GM12878 (cell line): Measurements from ENCODE around the gene PRSS12. TPM values are rescaled to one million over a fixed set of nuclear protein-coding genes. Genes with fewer than 3 reads are reported as not detected.

Experiments
- ATAC-seq: fragments of 200-7000 bp; cut with Tn5 transposase; 3 replicates; pipeline ENCODE4 v1.9.1; 2020; ENCODE audit warnings: mild to moderate bottlenecking, moderate library complexity
- BruUV-seq: library from RNA; stranded (reverse); fragments of 400-500 nt; replicated peaks from 2 replicates; lab custom pipeline; 2021; lab: Mats Ljungman, UMichigan
- CTCF ChIA-PET: fragments of 300-600 bp; sonication (Branson Sonifier 250); formaldehyde crosslinking; extraction: SDS; loops from one replicate; lab custom pipeline; 2021; ENCODE audit warnings: inconsistent platforms; lab: Yijun Ruan, JAX
- POLR2A ChIA-PET: fragments of 350-600 bp; formaldehyde crosslinking; extraction: SDS; loops from one replicate; lab custom pipeline; 2021; ENCODE audit warnings: inconsistent platforms; lab: Charles Lee
- RAD21 ChIA-PET: fragments of 300-600 bp; sonication (Branson Sonifier 250); formaldehyde crosslinking; loops from one replicate; lab custom pipeline; 2023; ENCODE audit warnings: antibody characterized with exemption; ENCODE audit not compliant: unreplicated experiment; lab: Charles Lee
- SMC1A ChIA-PET: fragments of 300-600 bp; sonication (Branson Sonifier 250); formaldehyde crosslinking; loops from one replicate; lab custom pipeline; 2023; ENCODE audit not compliant: unreplicated experiment, uncharacterized antibody; lab: Charles Lee
- DNase-seq: peaks from one replicate; pipeline ENCODE4 v3.0.0-alpha.2; 2011; ENCODE audit warnings: low read depth, low spot score
- FAIRE-seq: peaks from 3 replicates; lab custom pipeline; 2011; peaks lifted over from hg19 to GRCh38; lab: Jason Lieb, UNC
- H2AFZ ChIP-seq: 2 replicates; pipeline ENCODE4 v1.6.0; 2011; ENCODE audit warnings: low read depth, low read length, control low read depth; ENCODE audit not compliant: control insufficient read depth
- H3K27ac ChIP-seq: 2 replicates; pipeline ENCODE4 v1.5.1; 2011; ENCODE audit warnings: control low read depth; ENCODE audit not compliant: control insufficient read depth, insufficient read depth
- H3K27me3 ChIP-seq, 2 experiments: replicated peaks in 1 of 2; 2 replicates each; pipeline versions ENCODE4 v1.6.0 to v1.6.1; 2011; ENCODE audit warnings: low read length in 1 of 2; ENCODE audit not compliant: control insufficient read depth in 2 of 2, insufficient read depth in 2 of 2
- H3K36me3 ChIP-seq, 2 experiments: 2 replicates each; pipeline ENCODE4 v1.5.1; 2011; ENCODE audit warnings: low read length in 1 of 2; ENCODE audit not compliant: control insufficient read depth in 2 of 2, insufficient read depth in 2 of 2
- H3K4me1 ChIP-seq: 2 replicates; pipeline ENCODE4 v1.6.1; 2011; ENCODE audit warnings: mild to moderate bottlenecking, low read length, moderate library complexity, mixed read lengths; ENCODE audit not compliant: control insufficient read depth, insufficient read depth
- H3K4me2 ChIP-seq: 2 replicates; pipeline ENCODE4 v1.6.0; 2011; ENCODE audit warnings: control low read depth; ENCODE audit not compliant: control insufficient read depth, insufficient read depth
- H3K4me3 ChIP-seq: fragments of 200-600 bp; sonication (generic); 2 replicates; pipeline ENCODE4 v1.5.1; 2016
- H3K79me2 ChIP-seq: 2 replicates; pipeline ENCODE4 v1.6.0; 2011; ENCODE audit warnings: low read length; ENCODE audit not compliant: control insufficient read depth, insufficient read depth
- H3K9ac ChIP-seq: 2 replicates; pipeline ENCODE4 v1.8.0; 2011; ENCODE audit warnings: low read length, control low read depth, mixed read lengths; ENCODE audit not compliant: control insufficient read depth, insufficient read depth
- H3K9me3 ChIP-seq: replicated peaks from 3 replicates; pipeline ENCODE4 v1.5.1; 2011; ENCODE audit warnings: mild to moderate bottlenecking, low read length; ENCODE audit not compliant: control insufficient read depth, insufficient read depth
- H4K20me1 ChIP-seq: 2 replicates; pipeline ENCODE4 v1.6.0; 2011; ENCODE audit not compliant: control insufficient read depth, insufficient read depth
- EGR1 ChIP-seq, 2 experiments: IDR thresholded peaks; 1 replicate in 1 of 2; 2 replicates in 1 of 2; pipeline ENCODE4 v1.6.1; 2011 to 2012; ENCODE audit warnings: low read depth in 2 of 2, low read length in 2 of 2, borderline replicate concordance in 1 of 2, mild to moderate bottlenecking in 1 of 2, moderate library complexity in 1 of 2
- GABPA ChIP-seq: IDR thresholded peaks from 2 replicates; pipeline ENCODE4 v1.6.1; 2014; ENCODE audit warnings: antibody characterized with exemption, low read depth, mild to moderate bottlenecking, inconsistent platforms
- NFXL1 ChIP-seq: fragments of 450-650 bp; IDR thresholded peaks from 2 replicates; pipeline ENCODE4 v1.6.1; 2017; ENCODE audit warnings: antibody characterized with exemption, mild to moderate bottlenecking, borderline replicate concordance
- RAD21 ChIP-seq: IDR thresholded peaks from 2 replicates; pipeline ENCODE4 v1.6.1; 2011; ENCODE audit warnings: mild to moderate bottlenecking, low read depth, low read length, moderate library complexity; ENCODE audit not compliant: insufficient read depth
- RB1 ChIP-seq: fragments of 450-650 bp; formaldehyde crosslinking; IDR thresholded peaks from 2 replicates; pipeline ENCODE4 v1.6.1; 2017; ENCODE audit warnings: mild to moderate bottlenecking, borderline replicate concordance
- RELA ChIP-seq: fragments of 450-650 bp; IDR thresholded peaks from 2 replicates; pipeline ENCODE4 v1.8.0; 2014; ENCODE audit warnings: borderline replicate concordance; ENCODE audit not compliant: partially characterized antibody
- WGBS: methylation state at CpG from one replicate; pipeline ENCODE4 v1.1.6; 2016; ENCODE audit warnings: low lambda C conversion rate; ENCODE audit not compliant: insufficient replicate concordance, insufficient coverage; ENCODE audit errors: missing lambda C conversion rate; 5-methylcytosine and 5-hydroxymethylcytosine counted together
- in situ Hi-C: fragments of 300-500 bp; cut with MboI; formaldehyde crosslinking; loops from 9 replicates; pipeline ENCODE4 v1.14.3; 2018; ENCODE audit warnings: mixed read lengths
- intact Hi-C: fragments of 100-400 bp; cut with micrococcal nuclease; formaldehyde crosslinking; loops from one replicate; pipeline ENCODE4 v1.14.2; 2022; ENCODE audit not compliant: unreplicated experiment
- polyA plus RNA-seq, 11 experiments: library from polyadenylated mRNA; depleted of rRNA in 4 of 11; unstranded in 6 of 11; stranded (reverse) in 5 of 11; fragments of >200 nt; fragmentation: Nextera tagmentation in 4 of 11; fragmentation: Illumina TruSeq in 1 of 11; extraction: Ambion mirVana in 4 of 11; extraction: Trizol in 1 of 11; gene quantifications; 1 replicate in 1 of 11; 2 replicates in 10 of 11; pipeline versions ENCODE4 v1.2.1 to v1.2.3, GENCODE V29; 2011 to 2016; ENCODE audit warnings: inconsistent platforms in 2 of 11, missing spikeins in 2 of 11, low read depth in 1 of 11
- total RNA-seq, 4 experiments: library from RNA; depleted of rRNA in 3 of 4; stranded (reverse); fragments of >200 nt in 3 of 4; fragmentation: Illumina TruSeq in 1 of 4; extraction: Trizol in 1 of 4; gene quantifications; 2 replicates each; pipeline versions ENCODE4 v1.2.1 to v1.2.3, GENCODE V29; 2013 to 2021
- TF ChIP-seq, protein P1 (sequence below): fragments of 450-650 bp; IDR thresholded peaks from 2 replicates; pipeline ENCODE4 v1.6.1; 2017; ENCODE audit warnings: mild to moderate bottlenecking, low read depth, inconsistent platforms; ENCODE audit not compliant: poor library complexity, severe bottlenecking
- TF ChIP-seq, protein P2 (sequence below): fragments of 450-650 bp; formaldehyde crosslinking; IDR thresholded peaks from 2 replicates; pipeline ENCODE4 v1.4.0; 2022; ENCODE audit warnings: mild to moderate bottlenecking, moderate library complexity
- TF ChIP-seq, protein P3 (sequence below): fragments of 450-650 bp; IDR thresholded peaks from 2 replicates; pipeline ENCODE4 v1.6.1; 2018; ENCODE audit warnings: mild to moderate bottlenecking, low read depth, moderate library complexity; ENCODE audit not compliant: partially characterized antibody

PRSS12 gene
- total and polyA plus RNA-seq, 10 of the 15 experiments (the other 5 are each of a cell fraction or from before 2014, with no cell fraction given) = 0.04 to 0.34 (median 0.11) TPM; not detected in 2

DNA sequence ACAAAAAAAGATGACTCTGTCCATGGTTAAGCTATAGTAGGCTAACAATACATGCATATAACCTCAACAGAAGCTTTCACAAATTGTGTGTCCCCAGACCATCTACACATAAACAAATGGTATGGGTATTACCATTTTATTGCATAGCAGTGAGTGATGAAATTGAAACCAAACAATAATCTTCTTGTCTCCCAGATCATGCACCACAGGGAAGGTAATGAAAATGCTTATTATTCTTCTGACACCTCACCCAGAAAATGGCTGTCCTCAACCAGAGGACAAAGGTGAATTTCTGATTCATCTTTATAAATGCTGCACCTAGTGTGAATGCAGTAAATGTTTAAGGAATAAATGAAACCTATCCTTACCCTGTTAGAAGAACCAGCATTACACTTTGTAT, 8.0 kb downstream of the PRSS12 start (continued):
- TF ChIP-seq EGR1 (IDR thresholded peaks at IDR 0.05; ENCODE audit: borderline replicate concordance in 1 of 2, low read depth in 2 of 2, low read length in 2 of 2) = no peak
- TF ChIP-seq, protein P1, sequence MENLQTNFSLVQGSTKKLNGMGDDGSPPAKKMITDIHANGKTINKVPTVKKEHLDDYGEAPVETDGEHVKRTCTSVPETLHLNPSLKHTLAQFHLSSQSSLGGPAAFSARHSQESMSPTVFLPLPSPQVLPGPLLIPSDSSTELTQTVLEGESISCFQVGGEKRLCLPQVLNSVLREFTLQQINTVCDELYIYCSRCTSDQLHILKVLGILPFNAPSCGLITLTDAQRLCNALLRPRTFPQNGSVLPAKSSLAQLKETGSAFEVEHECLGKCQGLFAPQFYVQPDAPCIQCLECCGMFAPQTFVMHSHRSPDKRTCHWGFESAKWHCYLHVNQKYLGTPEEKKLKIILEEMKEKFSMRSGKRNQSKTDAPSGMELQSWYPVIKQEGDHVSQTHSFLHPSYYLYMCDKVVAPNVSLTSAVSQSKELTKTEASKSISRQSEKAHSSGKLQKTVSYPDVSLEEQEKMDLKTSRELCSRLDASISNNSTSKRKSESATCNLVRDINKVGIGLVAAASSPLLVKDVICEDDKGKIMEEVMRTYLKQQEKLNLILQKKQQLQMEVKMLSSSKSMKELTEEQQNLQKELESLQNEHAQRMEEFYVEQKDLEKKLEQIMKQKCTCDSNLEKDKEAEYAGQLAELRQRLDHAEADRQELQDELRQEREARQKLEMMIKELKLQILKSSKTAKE = no peak
- TF ChIP-seq, protein P2, sequence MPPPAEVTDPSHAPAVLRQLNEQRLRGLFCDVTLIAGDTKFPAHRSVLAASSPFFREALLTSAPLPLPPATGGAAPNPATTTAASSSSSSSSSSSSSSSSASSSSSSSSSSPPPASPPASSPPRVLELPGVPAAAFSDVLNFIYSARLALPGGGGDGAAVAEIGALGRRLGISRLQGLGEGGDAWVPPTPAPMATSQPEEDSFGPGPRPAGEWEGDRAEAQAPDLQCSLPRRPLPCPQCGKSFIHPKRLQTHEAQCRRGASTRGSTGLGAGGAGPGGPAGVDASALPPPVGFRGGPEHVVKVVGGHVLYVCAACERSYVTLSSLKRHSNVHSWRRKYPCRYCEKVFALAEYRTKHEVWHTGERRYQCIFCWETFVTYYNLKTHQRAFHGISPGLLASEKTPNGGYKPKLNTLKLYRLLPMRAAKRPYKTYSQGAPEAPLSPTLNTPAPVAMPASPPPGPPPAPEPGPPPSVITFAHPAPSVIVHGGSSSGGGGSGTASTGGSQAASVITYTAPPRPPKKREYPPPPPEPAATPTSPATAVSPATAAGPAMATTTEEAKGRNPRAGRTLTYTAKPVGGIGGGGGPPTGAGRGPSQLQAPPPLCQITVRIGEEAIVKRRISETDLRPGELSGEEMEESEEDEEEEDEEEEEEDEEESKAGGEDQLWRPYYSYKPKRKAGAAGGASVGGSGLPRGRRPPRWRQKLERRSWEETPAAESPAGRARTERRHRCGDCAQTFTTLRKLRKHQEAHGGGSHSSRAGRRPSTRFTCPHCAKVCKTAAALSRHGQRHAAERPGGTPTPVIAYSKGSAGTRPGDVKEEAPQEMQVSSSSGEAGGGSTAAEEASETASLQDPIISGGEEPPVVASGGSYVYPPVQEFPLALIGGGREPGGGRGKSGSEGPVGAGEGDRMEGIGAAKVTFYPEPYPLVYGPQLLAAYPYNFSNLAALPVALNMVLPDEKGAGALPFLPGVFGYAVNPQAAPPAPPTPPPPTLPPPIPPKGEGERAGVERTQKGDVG (CRISPR knock-in tag) = no peak

DNA sequence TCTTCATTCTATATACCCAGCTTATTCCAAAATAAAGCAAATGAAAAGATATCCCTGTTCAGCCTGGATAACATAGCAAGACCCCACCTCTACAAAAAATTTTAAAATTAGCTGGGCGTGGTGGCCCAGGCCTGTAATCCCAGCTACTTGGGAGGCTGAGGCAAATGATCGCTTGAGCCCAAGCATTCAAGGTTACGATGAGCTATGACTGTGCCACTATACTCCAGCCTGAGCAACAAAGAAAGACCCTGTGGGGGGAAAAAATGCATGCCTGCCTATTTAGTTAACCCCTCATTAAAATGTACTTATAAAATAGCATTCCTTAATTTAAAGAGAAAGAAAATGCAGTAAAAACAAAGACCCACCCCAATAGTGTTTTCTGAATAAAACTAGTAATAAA, 9.3 kb downstream of the PRSS12 start:
- RAD21 ChIA-PET = no interaction called here
- CTCF ChIA-PET = interaction anchor here (2.3 kb wide), 1 partner anchor 9 kb away, joined by 13 read pairs; the partner anchor contains the start of gene PRSS12
- Histone ChIP-seq H3K27me3 (no peaks in the 10 kb centered on the region), H3K4me1 (no peaks in the 10 kb centered on the region), H3K36me3 (no peaks in the 10 kb centered on the region), H3K9ac (no peak overlapping the region), H3K27ac (no peak overlapping the region), H4K20me1 (no peaks in the 10 kb centered on the region), H2AFZ (no peak overlapping the region), H3K79me2 (no peaks in the 10 kb centered on the region), H3K9me3 (no peaks in the 10 kb centered on the region), H3K4me2 (no peak overlapping the region), H3K4me3 (no peak overlapping the region)
- SMC1A ChIA-PET = interaction anchor here (1.4 kb wide), 2 partner anchors 30 to 33 kb away, joined by 3 read pairs; no protein-coding TSS in a partner anchor
- in situ Hi-C loops (no loop called here), intact Hi-C loops (no loop called here)
- TF ChIP-seq RAD21 (no peak), RELA (no peak), GABPA (no peak), RB1 (no peak), NFXL1 (no peak)
- TF ChIP-seq, protein P3, sequence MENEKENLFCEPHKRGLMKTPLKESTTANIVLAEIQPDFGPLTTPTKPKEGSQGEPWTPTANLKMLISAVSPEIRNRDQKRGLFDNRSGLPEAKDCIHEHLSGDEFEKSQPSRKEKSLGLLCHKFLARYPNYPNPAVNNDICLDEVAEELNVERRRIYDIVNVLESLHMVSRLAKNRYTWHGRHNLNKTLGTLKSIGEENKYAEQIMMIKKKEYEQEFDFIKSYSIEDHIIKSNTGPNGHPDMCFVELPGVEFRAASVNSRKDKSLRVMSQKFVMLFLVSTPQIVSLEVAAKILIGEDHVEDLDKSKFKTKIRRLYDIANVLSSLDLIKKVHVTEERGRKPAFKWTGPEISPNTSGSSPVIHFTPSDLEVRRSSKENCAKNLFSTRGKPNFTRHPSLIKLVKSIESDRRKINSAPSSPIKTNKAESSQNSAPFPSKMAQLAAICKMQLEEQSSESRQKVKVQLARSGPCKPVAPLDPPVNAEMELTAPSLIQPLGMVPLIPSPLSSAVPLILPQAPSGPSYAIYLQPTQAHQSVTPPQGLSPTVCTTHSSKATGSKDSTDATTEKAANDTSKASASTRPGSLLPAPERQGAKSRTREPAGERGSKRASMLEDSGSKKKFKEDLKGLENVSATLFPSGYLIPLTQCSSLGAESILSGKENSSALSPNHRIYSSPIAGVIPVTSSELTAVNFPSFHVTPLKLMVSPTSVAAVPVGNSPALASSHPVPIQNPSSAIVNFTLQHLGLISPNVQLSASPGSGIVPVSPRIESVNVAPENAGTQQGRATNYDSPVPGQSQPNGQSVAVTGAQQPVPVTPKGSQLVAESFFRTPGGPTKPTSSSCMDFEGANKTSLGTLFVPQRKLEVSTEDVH = no peak
- FAIRE-seq (no peak), ATAC-seq (no peak), DNase-seq (no peak)
- POLR2A ChIA-PET = no interaction called here
- 58% methylated on average over 3 of the region's 3 CpGs for WGBS
- no TSS peak for BruUV-seq
